Effector memory CD8-positive, alpha-beta T cell (primary cell): Measurements from ENCODE around the gene FAM118B.
"Not testable (repeated sequence)": the region's sequence is repeated elsewhere in the genome, so short reads cannot be mapped to it uniquely, and the experiment has no call there.

Experiments
- ATAC-seq: fragments of 150-1000 bp; cut with Tn5 transposase; replicated peaks from 2 replicates; pipeline ENCODE4 v1.10.0; 2021; ENCODE audit warnings: mild to moderate bottlenecking, moderate library complexity
- DNase-seq, 3 experiments: peaks; one replicate each; pipeline ENCODE4 v3.0.0; 2021
- H3K27ac Mint-ChIP-seq, 2 donors: one replicate each; pipeline ENCODE4 v1.8.0; 2022; ENCODE audit warnings: mild to moderate bottlenecking in 2 of 2, mixed read lengths in 2 of 2, moderate library complexity in 2 of 2
- H3K27me3 Mint-ChIP-seq, 2 donors: one replicate each; pipeline ENCODE4 v1.8.0; 2022; ENCODE audit warnings: mixed read lengths in 2 of 2
- H3K36me3 Mint-ChIP-seq: one replicate; pipeline ENCODE4 v1.8.0; 2022; ENCODE audit warnings: mild to moderate bottlenecking, moderate library complexity, mixed read lengths; ENCODE audit not compliant: insufficient read depth
- H3K4me1 Mint-ChIP-seq, 2 donors: one replicate each; pipeline ENCODE4 v1.8.0; 2022; ENCODE audit warnings: low read depth in 2 of 2, mixed read lengths in 2 of 2
- H3K4me3 Mint-ChIP-seq, 2 donors: one replicate each; pipeline ENCODE4 v1.8.0; 2022; ENCODE audit warnings: mild to moderate bottlenecking in 2 of 2, mixed read lengths in 2 of 2, moderate library complexity in 2 of 2
- H3K9me3 Mint-ChIP-seq, 2 donors: one replicate each; pipeline ENCODE4 v1.8.0; 2022; ENCODE audit warnings: mixed read lengths in 2 of 2

Gene FAM118B

DNA sequence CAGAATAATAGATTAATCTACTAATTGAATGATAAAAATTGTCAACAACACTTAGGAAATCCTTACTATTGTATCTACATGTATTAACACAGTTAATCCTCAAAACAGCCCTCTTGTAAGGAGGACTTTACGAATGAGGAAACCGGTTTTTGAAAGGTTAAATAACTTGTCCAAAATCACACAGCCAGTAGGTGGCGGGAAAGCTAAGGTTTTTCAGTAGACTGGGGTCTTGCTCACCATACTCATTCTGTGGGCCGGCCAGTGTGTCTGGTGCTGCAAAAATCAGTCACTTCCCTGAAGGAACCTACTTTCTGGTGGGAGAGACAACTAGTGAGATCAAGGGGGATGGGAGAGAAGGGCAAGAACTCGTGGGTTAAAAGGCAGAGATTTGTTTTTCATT, 96.1 kb downstream of the FAM118B start:
- H3K36me3 Mint-ChIP-seq: peaks cover 27% of the 10 kb centered on the region
- no peaks in the 10 kb centered on the region for H3K27me3 Mint-ChIP-seq
- peaks cover 34 to 52% of the 10 kb centered on the region in 2 donors for H3K4me1 Mint-ChIP-seq
- no peaks in the 10 kb centered on the region for H3K9me3 Mint-ChIP-seq
- no peak overlapping the region for H3K4me3 Mint-ChIP-seq
- DNase-seq (no peak), ATAC-seq (no peak)
- H3K27ac Mint-ChIP-seq: peak overlapping the region; percentile 56 to 62

DNA sequence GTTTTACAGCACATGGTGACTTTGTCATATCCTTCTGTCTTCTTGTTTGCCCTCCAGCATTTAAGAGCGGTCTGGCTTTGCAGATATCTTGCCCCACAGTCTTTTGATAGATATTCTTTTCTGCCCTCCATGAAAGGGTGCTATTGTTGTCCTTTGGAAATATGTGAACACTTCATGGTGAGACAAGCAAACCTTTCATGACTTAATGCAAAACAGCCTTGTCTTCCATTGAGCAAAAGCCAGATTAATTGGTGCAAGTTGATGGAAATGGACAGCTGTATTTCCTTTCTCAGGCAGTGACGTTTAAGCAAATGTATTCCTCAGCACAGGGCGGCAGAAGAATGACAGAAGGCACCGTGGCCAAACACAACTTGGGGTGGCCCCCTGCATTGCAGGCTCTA, 96.7 kb downstream of the FAM118B start:
- peaks cover 37 to 50% of the 10 kb centered on the region in 2 donors for H3K4me1 Mint-ChIP-seq
- peak overlapping the region in 1 of 2 donors; percentile 62 for H3K27ac Mint-ChIP-seq
- H3K9me3 Mint-ChIP-seq: no peaks in the 10 kb centered on the region
- no peak for DNase-seq
- no peaks in the 10 kb centered on the region for H3K27me3 Mint-ChIP-seq
- no peak for ATAC-seq
- H3K4me3 Mint-ChIP-seq: no peak overlapping the region
- H3K36me3 Mint-ChIP-seq: peaks cover 30% of the 10 kb centered on the region

DNA sequence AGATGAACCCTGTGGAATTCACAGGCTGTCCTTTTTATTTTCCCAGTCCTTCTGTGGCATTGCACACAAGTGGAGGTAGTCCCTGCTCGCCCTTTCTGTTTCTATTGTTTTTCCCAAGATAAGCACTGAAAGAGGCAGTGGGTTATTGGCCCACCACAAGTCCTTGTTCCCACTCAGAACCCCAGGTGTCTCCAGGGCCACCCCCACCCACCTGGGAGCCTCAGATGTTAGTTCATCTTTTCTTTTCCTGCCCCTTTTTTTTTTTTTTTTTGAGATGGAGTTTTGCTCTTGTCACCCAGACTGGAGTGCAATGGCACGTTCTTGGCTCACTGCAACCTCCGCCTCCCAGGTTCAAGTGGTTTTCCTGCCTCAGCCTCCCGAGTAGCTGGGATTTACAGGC, 97.2 kb downstream of the FAM118B start:
- not testable (repeated sequence) for H3K9me3 Mint-ChIP-seq, H3K4me3 Mint-ChIP-seq, ATAC-seq, H3K27me3 Mint-ChIP-seq, DNase-seq, H3K27ac Mint-ChIP-seq
- H3K4me1 Mint-ChIP-seq: peaks cover 39 to 49% of the 10 kb centered on the region in 2 donors
- H3K36me3 Mint-ChIP-seq: peaks cover 29% of the 10 kb centered on the region

DNA sequence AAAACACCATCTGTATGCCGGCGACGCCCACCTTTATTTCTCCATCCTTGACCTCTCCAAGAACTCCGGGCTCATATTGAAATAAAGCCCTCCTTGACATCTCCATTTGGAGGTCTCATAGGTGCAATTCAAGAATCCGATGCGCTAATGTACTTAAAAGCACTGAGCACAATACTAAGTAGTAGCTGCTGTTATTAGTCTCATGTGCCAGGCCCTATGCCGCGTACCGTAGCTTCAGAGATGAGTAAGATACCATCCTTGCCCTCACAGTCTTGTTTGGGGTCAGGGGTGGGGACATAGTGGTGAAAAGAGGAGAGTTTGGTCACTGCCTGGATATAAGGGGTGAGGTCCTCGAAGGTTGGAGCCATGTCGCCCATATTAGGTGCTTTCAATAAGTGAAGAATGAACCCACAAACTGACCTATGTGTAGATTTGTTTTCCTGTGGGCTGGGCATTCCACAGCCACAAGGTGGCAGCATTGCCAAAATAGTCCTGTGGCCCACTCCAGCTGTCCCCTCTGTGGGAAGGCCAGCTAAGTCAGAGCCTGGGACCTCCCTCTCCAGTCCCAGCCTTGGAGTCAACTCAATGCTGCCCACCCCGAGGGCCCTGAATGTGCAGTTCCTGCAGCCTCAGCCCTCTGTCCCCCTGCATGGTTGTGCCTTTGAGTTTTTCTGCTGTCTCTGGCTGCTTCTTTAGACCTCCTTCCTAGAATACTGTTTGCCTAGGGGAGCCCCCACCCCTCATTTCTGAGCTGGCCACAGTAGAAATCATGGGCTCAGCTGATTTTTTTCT, 98.8 kb downstream of the FAM118B start:
- DNase-seq: peak; percentile 50 to 54 (median 53)
- peak; percentile 83 for ATAC-seq
- H3K9me3 Mint-ChIP-seq: no peaks in the 10 kb centered on the region
- peaks cover 18% of the 10 kb centered on the region for H3K36me3 Mint-ChIP-seq
- H3K27ac Mint-ChIP-seq: peak overlapping the region; percentile 72 to 79
- no peaks in the 10 kb centered on the region for H3K27me3 Mint-ChIP-seq
- H3K4me3 Mint-ChIP-seq: no peak overlapping the region
- peaks cover 30 to 44% of the 10 kb centered on the region in 2 donors for H3K4me1 Mint-ChIP-seq

DNA sequence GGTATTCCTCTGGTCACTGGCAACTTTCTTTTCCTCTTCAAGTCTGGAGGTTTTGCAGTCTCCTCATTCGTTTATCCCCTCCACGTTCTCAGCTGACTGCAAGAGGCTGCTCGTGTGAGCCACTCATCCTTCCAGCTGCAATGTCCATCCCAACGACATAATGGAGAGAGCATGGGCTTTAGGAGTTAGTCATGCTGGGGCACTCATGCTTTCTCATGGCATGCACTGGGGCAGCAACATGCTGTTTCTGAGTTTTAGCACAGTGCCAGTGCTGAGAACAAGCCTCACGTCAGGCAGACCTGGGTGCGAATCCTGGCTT, 99.4 kb downstream of the FAM118B start:
- Mint-ChIP-seq H3K4me3 (no peak overlapping the region), H3K4me1 (peaks cover 26 to 38% of the 10 kb centered on the region in 2 donors), H3K27me3 (no peaks in the 10 kb centered on the region), H3K9me3 (no peaks in the 10 kb centered on the region), H3K36me3 (peaks cover 18% of the 10 kb centered on the region), H3K27ac (peak overlapping the region in 1 of 2 donors; percentile 79)
- DNase-seq: no peak
- ATAC-seq: no peak

DNA sequence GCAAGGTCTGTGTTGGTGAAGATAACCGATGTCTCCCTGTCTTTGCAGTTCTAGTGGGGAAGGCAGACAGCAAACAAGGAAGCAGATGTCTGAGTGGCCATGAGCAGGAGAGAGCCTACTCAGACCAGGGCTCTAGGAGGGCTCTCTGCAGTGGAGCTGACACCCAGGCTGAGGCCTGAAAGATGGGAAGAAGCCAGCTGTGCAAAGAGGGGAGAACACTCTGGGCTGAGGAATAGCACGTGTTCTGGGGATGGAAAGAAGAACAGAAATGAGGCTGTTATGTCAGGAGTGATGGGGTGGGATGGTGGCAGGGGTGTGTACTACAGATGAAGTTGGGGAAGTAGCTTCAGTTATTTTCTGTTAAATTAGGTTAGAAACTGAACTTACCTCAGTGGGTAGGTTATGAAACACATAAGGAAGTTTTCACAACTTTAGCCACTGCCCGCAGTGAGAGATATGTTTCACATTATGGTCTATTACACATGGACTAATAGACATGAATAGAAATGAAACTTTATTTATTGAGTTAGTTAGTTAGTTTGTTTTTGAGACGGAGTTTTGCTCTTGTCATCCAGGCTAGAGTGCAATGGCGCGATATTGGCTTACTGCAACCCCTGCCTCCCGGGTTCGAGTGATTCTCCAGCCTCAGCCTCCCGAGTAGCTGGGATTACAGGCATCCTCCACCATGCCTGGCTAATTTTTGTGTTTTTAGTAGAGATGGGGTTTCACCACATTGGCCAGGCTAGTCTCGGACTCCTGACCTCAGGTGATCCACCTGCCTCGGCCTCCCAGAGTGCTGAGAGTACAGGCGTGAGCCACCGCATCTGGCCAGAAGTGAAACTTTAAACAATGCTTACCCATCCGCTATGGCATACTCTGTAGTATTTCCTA, 100.1 kb downstream of the FAM118B start:
- H3K27ac Mint-ChIP-seq: no peak overlapping the region
- ATAC-seq: no peak

More for the DNA sequence above, 100.1 kb downstream of the FAM118B start:
- no peak for DNase-seq
- peaks cover 25% of the 10 kb centered on the region for H3K36me3 Mint-ChIP-seq
- no peaks in the 10 kb centered on the region for H3K9me3 Mint-ChIP-seq
- H3K4me3 Mint-ChIP-seq: no peak overlapping the region
- no peaks in the 10 kb centered on the region for H3K27me3 Mint-ChIP-seq
- peaks cover 25 to 36% of the 10 kb centered on the region in 2 donors for H3K4me1 Mint-ChIP-seq
